ENCODE results near the gene SMYD3.

Gene SMYD3

GRCh38 chr1:246492611-246493245 is 14.4 kb downstream of the SMYD3 start:
- TF ChIP-seq CTCF (conservative IDR thresholded peaks at IDR 0.05; ENCODE audit: low read depth, low read length), result peak; percentile 66
- no peak overlapping the region for H3K9ac ChIP-seq

GRCh38 chr1:246491551-246492053 is 15.5 kb downstream of the SMYD3 start:
- H3K4me3 ChIP-seq (IDR thresholded peaks at IDR 0.05; ENCODE audit: insufficient read depth, low read depth, low read length), result no peak overlapping the region
- no peak overlapping the region for H3K9ac ChIP-seq
- no peaks in the 10 kb centered on the region for H3K79me2 ChIP-seq (ENCODE audit: insufficient read depth, low read depth)
- H4K20me1 ChIP-seq (ENCODE audit: insufficient read depth), result no peaks in the 10 kb centered on the region
- H3K4me1 ChIP-seq (ENCODE audit: low read depth, poor library complexity, severe bottlenecking), result no peaks in the 10 kb centered on the region
- no peaks in the 10 kb centered on the region for H3K36me3 ChIP-seq (ENCODE audit: insufficient read depth)
- no peak overlapping the region for H2AFZ ChIP-seq (ENCODE audit: low read depth)
- no peaks in the 10 kb centered on the region for H3K27me3 ChIP-seq (ENCODE audit: insufficient read depth, low read depth)
- no peak for TF ChIP-seq CTCF (conservative IDR thresholded peaks at IDR 0.05; ENCODE audit: low read depth, low read length)
- no peak overlapping the region for H3K27ac ChIP-seq
- no peak overlapping the region for H3K4me2 ChIP-seq

More at GRCh38 chr1:246492611-246493245, 14.4 kb downstream of the SMYD3 start:
- Histone ChIP-seq H3K4me3 (IDR thresholded peaks at IDR 0.05; ENCODE audit: insufficient read depth, low read depth, low read length) (no peak overlapping the region), H3K36me3 (ENCODE audit: insufficient read depth) (no peaks in the 10 kb centered on the region), H3K79me2 (ENCODE audit: insufficient read depth, low read depth) (no peaks in the 10 kb centered on the region), H3K4me2 (no peak overlapping the region), H3K27me3 (ENCODE audit: insufficient read depth, low read depth) (no peaks in the 10 kb centered on the region), H3K4me1 (ENCODE audit: low read depth, poor library complexity, severe bottlenecking) (peaks cover 4% of the 10 kb centered on the region), H2AFZ (ENCODE audit: low read depth) (no peak overlapping the region), H4K20me1 (ENCODE audit: insufficient read depth) (no peaks in the 10 kb centered on the region), H3K27ac (no peak overlapping the region)

GRCh38 chr1:246488674-246489073 is 18.4 kb downstream of the SMYD3 start:
- H3K9ac ChIP-seq, result no peak overlapping the region
- H3K79me2 ChIP-seq (ENCODE audit: insufficient read depth, low read depth), result no peaks in the 10 kb centered on the region
- no peaks in the 10 kb centered on the region for H3K27me3 ChIP-seq (ENCODE audit: insufficient read depth, low read depth)
- no peak overlapping the region for H3K27ac ChIP-seq
- no peak overlapping the region for H3K4me2 ChIP-seq
- no peak for TF ChIP-seq CTCF (conservative IDR thresholded peaks at IDR 0.05; ENCODE audit: low read depth, low read length)
- no peak overlapping the region for H2AFZ ChIP-seq (ENCODE audit: low read depth)
- no peaks in the 10 kb centered on the region for H3K4me1 ChIP-seq (ENCODE audit: low read depth, poor library complexity, severe bottlenecking)
- no peaks in the 10 kb centered on the region for H4K20me1 ChIP-seq (ENCODE audit: insufficient read depth)
- H3K4me3 ChIP-seq (IDR thresholded peaks at IDR 0.05; ENCODE audit: insufficient read depth, low read depth, low read length), result no peak overlapping the region
- H3K36me3 ChIP-seq (ENCODE audit: insufficient read depth), result no peaks in the 10 kb centered on the region

- no peaks in the 10 kb centered on the region for H4K20me1 ChIP-seq (ENCODE audit: insufficient read depth)
- no peak overlapping the region for H3K4me3 ChIP-seq (IDR thresholded peaks at IDR 0.05; ENCODE audit: insufficient read depth, low read depth, low read length)
- no peaks in the 10 kb centered on the region for H3K79me2 ChIP-seq (ENCODE audit: insufficient read depth, low read depth)
- no peak overlapping the region for H3K9ac ChIP-seq
- H3K36me3 ChIP-seq (ENCODE audit: insufficient read depth), result no peaks in the 10 kb centered on the region
- no peaks in the 10 kb centered on the region for H3K27me3 ChIP-seq (ENCODE audit: insufficient read depth, low read depth)
- H3K4me1 ChIP-seq (ENCODE audit: low read depth, poor library complexity, severe bottlenecking), result no peaks in the 10 kb centered on the region
- no peak for TF ChIP-seq CTCF (conservative IDR thresholded peaks at IDR 0.05; ENCODE audit: low read depth, low read length)
- H3K27ac ChIP-seq, result no peak overlapping the region
- no peak overlapping the region for H3K4me2 ChIP-seq
- no peak overlapping the region for H2AFZ ChIP-seq (ENCODE audit: low read depth)
Measured at GRCh38 chr1:246483569-246483933, 23.5 kb downstream of the SMYD3 start.
